HG03460 (cell line): ENCODE data around the gene EPHB1.
"Not testable (repeated sequence)": the region's sequence is repeated elsewhere in the genome, so short reads cannot be mapped to it uniquely, and the experiment has no call there.

Source experiments
- ATAC-seq: cut with Tn5 transposase; IDR thresholded peaks from one replicate; pipeline ENCODE4 v1.9.1; 2021; ENCODE audit not compliant: unreplicated experiment

Gene EPHB1

DNA sequence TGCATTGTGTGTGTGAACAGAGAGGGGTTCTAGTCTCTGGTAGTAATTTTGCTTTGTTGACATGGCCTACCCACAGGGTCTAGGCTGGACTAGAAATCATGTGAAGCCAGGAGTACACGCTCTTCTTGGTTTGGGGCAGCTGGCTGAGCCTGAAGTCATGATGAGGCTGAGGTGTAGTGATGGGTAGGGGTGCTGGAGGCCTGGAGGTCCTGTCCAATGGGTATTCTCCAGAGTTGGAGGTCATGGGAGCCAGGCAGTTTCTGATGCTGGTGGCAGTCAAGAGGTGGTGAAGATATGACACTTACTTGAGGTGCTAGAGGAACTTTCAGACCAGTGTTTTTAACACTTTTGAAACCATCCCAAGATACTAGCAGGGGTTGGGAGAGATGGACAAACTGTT lies 18.5 kb upstream of the EPHB1 start:
- no peak for ATAC-seq

DNA sequence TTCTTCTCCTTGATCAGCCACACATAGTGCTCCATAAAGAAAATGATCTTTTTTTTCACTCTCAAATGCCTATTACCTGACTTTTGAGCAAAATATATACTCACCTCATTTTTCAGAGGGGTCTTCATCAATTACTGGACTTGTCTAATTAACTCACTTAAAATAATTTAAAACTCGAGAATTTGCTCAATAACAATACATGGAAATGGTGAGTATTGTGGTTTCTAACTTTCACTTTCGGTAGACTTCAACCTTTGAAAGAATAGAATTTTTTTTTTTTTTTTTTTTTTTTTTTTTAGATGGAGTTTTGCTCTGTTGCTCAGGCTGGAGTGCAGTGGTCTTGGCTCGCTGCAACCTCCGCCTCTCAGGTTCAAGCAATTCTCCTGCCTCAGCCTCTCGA lies 17.7 kb upstream of the EPHB1 start:
- ATAC-seq: no peak

DNA sequence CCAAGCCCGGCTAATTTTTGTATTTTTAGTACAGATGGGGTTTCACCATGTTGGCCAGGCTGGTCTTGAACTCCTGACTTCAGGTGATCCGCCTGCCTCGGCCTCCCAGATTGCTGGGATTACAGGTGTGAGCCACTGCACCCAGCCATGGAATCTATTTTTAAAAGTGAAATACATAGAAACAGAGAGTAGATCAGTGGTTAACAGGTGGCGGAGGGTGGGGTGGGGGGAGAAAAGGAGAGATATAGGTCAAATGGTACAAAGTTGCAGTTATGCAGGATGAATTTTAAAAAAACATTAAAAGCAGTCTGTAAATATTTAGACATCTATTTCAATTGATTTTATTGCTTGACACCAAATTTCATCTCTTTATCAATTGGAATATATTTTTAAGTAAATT lies 6.8 kb upstream of the EPHB1 start:
- not testable (repeated sequence) for ATAC-seq

DNA sequence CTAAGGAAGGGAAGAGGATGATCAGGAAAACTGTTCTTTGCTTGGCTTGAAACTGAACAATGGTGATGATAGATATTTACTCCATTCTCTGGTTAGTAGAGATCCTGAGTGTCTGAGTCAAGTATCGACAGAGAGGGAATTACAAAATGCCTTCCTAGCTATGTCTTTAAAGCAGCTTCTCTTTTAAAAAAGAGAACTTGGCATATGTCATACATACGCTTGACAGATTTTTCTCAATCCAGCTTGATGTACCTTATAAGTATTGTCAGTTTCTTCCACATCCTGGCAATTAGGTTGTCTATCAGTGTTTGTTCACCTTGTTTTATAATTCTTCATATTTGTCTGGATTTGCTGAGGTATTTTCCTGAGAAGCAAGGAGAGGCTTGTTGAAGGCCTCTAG lies 5.0 kb upstream of the EPHB1 start:
- ATAC-seq: no peak

DNA sequence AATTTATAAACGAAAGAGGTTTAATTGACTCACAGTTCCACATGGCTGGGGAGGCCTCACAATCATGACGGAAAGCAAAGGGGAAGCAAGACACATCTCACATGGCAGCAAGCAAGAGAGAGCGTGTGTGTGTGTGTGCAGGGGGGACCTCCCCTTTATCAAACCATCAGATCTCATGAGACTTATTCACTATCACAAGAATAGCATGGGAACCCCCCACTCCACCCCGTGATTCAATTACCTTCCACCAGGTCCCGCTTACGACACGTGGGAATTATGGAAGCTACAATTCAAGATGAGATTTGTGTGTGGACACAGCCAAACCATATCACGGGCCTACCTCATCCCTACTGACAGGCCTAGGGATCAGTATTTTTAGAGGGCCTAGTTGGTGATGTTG lies 3.1 kb upstream of the EPHB1 start:
- no peak for ATAC-seq

DNA sequence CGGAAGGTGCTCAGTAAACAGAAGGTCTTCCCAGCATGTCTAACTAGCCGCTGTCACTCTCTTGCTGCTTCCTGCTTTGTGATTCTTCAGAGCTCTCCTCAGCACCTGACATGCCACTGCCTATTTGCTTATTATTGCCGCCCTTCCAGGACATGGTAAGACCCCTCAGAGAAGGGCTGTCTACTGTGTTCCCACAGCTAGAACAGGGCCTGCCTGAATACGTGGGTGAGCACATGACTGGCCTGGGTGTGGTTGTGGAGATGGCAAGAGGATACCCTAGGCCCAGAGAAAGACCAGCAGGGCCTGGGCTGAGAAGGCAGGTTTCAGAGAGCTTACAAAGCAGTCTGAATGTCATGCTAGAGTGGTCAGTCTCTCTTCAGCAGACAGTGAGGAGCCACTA lies 2.4 kb upstream of the EPHB1 start:
- no peak for ATAC-seq

DNA sequence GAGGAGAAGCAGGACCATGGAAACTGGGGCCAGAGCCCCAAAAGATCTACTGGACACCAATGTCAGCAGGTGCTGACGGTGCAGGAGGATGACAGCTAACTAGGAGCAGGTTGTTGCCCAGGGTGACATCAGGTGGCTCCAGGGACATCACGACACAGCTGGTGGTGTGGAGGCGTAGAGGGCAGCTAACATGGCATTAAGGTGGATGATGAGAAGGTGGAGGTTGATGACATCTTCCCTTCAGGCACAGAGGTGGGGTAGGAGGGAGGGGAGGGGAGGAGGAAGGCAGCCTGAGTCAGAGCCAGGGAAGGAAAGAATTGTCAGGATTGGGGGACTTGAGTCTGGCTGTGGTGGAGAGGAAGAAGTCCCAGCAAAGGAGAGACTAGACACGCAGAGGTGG lies 1.5 kb upstream of the EPHB1 start:
- no peak for ATAC-seq

DNA sequence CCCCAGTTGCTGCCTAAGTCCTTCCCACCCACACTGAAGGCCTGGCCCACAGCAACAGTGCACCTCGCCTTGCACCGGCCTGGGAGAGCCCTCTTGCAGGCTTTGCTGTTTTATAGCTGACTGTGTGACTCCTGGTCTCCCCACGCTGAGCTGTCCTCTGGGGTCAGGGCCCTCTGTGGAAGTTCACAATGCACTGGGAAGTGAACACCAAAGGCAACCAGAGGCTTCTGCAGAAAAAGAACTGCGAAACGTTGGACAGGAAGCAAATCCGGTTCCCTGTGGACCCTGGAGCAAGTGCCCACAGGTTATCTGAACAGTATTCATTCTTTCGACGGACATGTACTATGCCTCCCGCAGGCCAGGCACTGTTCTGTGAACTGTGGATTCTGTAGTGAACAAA lies 737 bp upstream of the EPHB1 start:
- no peak for ATAC-seq

DNA sequence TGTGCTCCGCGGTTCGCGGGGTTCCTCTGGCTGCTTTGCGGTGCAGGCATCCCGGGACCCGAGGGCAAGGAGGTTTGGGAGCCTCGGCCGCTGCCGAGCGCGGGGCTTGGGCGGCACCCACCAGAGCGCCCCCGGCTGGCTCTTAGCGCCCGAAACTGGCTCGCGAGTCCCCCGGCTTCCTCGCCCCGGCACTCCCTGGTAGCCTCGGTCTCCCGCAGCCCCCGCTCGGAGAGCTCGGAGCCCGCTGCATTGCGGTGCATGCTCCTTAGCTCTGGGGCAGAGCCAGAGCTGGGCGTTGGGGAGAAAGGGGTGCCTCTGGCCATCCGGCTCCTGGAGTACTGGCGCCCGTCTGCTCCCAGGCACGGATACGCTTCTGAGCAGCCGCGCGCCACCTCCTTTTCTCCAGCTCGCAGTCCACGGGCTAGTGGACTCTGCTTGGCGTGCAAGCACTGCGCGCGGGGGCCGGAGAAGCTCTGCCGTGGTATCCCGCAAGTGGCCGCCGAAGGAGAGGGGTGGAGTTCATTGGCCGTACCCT lies 753 bp downstream of the EPHB1 start:
- peak; percentile 2 for ATAC-seq

DNA sequence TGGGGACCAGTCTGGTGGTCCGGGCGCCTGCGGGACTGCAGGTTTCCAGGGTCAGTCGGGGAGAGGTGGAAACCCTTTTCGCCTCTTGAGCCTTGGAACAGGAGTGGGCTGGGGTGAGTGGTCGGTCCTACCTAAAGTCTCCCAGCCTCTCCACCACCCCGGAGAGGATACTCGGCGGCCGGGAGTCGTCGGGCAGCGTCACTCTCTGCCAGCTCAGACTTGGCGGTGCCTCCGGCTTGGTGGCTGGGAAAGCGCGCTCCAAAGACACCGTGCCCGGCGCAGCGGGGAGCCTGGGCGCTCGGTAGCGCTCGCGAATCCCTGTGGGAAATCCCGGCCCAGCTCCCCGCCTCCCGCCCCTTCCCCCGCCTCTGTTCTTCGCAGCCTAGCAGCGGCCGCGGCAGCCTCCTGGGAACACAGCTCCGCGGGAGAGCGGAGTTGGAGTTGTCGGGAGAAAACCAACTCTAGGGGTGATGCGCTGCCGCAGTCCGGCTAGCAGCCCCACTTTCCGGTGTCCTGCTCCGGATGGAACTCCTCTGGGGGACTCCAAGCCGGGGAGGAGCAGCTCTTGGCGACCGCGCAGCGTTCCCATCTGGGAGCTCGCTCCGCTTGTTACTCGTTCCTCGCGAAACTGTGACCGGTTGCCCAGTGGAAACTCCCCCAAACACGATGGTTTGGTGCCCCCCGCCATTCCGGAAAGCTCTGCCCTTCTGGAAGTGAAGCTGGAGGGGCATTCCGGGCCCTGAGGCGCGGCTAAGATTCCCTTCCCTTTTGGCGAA lies 1.4 kb downstream of the EPHB1 start:
- no peak for ATAC-seq

DNA sequence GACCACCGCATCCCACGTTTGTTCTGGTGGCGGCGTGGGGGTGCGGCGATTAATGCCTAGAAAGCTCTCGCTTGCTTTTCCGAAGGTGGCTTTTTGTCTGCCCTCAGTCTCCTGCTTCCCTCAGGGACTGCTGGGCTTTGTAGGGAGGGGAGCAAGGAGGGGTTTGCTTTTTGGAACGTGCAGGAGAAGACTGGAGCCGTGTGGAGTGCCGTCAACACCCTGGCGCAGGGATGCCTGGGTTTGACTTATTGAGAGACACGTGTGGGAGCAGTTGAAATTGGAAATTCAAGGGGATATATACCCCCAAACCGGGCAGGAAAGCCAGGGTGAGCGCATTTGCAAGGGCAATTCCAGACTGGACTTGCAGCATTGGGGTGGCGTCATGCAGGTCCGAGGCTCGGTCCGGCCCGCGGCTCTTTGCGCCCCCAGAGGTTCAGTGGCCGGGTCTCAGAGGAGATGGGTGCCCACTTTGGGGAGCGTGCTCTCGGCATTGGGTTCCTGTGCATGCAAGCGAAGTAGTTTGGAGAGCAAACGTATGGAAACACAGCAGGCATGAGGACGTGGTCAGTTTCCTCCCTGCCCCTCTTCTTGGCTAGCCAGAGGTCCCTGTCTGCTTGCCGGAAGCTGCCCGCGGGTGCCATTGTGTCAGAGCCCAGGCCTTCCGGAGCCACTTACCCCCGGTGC lies 2.1 kb downstream of the EPHB1 start:
- ATAC-seq: no peak

DNA sequence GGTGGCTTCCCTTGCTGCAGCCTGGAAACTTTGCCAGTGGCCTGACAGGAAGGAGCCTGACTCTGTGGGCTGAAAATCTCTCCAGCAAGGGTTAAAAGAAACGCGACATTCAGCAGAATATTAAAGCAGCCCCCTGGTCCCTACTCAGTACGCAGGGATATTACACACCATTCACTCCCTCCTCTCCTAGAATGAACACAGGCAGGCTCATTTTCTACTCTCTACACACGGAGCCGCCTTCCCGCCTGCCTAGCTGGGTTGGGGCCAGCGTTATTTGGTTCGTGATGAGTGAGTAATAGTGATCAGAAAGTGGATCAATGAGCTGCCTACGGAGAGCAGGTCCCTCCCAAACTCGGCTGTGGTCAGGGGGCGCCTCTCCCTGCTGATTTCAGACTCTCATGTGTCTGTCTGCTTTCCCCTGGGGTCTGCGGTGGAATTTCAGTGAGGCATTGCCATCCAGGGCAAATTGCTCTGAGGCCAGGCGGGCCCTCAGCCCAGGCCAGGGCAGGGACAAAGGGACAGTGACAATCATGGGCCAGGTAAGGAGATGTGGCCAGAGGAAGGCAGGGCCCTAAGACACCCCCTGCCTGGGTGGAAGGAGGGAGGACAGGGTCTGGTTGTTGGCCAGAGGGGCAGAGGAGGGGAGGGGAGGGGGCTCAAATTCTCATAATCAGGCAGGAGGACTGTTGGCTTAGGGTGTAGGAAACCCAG lies 2.8 kb downstream of the EPHB1 start:
- ATAC-seq: no peak

DNA sequence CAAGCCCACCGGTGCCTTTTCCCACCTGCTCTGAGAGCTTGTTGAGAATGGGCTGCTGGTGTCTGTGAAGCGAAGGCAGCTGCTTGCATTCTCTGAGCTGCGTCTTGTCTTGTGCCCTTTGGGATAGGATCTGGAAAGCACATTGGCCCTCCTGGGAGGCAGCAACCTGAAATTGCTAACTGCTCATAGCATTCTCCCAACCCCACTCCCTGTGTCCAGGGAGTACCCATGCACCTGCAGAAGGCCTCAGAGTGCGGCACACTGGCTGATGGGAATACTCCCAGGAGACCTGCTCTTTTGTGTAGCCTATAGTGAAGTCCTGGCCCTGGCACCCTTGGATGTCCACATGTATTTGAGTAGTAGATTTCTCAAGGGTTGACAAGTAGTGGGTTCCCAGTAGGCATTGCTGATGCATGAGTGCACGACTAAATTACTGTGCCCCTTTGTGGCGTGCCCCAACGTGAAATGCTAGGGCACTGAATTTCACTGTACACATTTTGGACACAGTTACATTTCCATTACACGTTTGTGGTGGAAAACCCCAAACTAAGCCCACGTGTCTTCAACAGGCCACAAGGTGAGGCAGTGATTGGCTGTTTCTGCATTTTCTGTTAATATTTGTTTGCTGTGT lies 3.7 kb downstream of the EPHB1 start:
- no peak for ATAC-seq

DNA sequence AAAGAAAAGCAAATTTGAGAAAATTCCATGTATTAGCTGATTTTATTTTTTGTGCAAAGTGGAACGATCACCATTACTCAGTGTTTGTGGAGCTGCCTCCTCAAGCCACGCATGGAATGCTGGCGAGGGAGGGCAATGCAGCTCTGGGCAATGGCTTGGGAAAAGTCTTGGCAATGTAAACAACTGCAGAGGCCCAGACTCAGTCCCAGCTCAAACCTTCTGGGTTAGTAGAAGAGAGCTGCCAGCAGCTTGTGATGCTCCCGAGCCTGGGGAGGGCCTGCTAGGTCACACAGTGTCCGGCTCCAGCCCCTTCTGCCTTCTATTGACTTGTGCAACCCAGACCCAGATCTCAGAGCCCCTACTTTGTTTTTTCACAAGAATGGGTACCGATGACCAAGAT lies 4.3 kb downstream of the EPHB1 start:
- no peak for ATAC-seq

DNA sequence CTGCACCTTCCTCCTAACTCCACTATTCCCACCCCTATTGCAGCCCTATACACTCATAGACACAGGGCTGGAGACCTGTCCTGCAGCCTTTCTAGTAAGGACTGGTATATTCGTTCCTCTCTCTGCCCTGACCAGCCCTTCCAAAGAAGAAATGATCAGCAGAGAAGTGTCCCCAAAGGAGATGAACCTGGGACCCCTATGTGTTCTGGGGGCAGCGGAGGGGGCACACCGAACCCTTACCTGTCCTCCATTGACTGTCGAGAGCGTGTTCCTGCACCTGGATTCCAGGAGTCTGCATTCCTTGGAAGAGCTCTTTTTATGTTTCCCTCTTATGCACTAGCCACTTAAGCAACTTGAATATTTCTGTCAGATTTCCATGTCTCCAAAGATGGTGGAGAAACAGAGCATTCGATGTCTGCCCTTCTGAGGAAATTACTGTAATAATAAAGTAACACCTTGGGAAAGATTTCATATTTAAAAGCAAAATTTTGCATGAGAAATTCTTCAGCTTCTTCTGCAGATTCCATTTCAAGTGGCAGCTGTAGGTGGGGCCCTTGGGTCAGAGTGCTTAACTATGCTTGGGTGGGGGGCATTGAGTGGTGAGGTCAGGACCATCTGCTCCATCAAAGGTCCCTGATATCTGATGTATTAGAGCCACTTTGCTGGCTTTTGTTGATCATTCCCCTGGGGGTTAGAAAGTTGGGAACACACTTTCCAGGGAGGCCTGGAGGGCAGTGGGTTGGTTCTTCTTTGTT lies 6.3 kb downstream of the EPHB1 start:
- no peak for ATAC-seq

DNA sequence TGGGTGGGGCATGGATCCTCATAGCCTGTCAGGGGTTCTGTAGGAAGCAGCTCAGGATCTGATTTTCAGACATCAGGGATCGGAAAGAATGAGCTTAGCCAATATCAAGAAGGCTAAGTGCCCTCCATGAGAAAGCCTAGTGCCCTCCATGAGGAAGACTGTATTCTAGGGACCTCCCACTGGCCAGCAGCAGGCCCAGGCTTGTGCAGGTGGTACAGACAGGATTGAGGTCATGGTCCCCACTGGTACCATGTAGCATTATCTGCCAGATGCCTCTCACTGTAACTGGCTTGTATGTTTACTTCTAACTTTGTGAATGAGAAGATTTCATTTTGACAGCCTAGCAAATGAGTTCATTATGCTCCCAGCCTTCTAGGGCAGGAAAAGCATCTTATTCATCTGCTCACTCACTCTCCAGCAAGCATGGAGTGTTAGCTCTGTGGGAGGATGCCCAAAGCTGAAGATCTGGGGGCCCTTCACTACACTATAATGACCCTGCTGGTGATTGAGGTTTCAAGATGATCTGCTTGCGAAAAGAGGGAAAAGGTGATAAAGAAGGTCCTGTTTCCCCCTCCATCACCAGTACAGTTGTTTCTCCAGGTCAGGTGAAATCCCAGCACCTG lies 7.5 kb downstream of the EPHB1 start:
- no peak for ATAC-seq

DNA sequence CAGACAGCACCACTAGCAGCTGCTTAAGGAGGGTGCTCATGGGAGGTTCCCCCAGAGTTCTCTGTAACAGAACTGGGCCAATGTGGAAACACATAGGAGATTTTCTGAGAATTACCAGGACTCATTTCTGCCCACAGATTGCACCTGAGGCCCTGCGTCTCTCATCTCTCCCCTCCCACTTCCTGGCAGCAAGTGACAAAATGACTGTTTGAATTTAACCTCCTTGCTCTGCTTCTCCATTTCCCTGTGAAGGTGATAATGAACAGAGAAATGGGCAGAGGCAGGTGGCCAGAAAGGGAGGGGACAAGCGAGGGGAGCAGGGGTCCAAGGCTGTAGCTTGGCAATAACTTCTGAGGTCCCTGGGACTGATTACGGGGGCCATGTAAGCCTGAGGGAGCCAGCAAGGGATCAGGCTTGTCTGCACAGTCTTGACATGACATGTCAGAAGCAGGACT lies 8.0 kb downstream of the EPHB1 start:
- peak; percentile 67 for ATAC-seq

DNA sequence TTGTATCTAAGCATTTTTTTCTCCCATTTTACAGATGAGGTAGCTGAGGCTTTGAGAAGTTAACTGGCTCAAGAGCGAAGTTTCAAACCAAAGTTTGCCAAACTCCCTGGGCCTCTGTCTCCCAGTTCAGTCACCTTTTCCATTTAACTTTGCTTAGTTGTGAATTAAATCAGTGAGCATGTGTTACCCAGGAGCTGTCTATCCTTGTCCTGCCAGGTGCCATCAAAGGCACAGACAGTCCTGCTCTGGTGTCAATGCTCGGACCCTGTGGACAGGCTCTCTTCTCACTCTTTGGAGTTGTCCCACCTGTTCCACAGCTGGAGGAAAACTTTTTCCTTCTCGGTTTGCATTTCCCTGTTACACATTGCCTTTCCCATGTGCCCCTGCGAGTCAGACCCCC lies 8.6 kb downstream of the EPHB1 start:
- no peak for ATAC-seq

DNA sequence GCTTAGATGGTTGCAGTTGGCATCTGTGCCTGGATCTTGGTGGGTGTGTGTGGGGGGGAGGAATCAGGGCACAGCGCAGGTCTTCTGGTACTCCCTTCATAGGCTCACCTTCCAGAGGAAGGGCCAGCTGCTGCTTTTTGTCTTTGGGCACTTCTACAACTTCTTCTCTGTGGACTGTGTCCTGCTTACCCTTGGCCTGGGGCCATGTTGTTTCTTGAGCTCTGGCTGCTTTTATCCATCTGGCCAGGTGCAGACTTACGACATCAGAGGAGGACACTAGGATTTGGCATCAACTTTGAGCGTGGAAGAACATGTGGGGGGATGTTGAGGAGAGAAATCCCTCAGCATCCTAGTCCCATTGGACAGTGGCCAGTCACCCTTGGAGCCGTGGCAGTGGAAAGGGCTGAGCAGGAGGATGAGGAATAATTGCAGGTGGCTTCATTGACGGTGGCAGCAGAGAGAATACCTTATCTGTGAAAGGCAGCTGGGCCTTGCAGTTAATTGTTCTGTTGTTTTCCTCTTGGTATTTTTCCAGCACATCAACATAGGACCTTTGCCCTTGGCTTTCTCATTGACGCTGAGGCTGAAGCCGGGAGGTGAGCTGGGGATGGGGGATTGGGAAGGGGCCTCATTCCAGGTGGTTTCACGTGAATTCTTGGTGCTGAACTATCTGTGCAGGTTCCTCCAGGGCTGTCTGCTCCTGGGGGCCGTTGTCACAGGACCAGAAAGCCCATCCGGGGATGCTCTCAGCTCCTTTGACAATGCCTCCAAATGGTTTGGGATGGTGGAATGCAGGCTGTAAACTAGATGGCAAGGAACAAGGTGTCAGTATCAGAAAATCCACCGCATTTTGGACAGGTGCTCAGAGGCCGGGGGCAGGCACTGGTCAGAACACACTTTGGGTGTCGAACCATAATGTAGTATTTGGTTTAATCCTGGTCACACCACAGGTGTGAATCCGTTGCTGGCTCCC lies 9.7 kb downstream of the EPHB1 start:
- ATAC-seq: no peak
